Muscle of arm (tissue), 12 donors: ENCODE data around the gene SLC7A14. TPM values are rescaled to one million over a fixed set of nuclear protein-coding genes. Genes with fewer than 3 reads are reported as not detected.
"Not testable (repeated sequence)": the region's sequence is repeated elsewhere in the genome, so short reads cannot be mapped to it uniquely, and the experiment has no call there.

Experiments
- DNase-seq: peaks from one replicate; pipeline ENCODE4 v3.0.0-alpha.2; 2013
- polyA plus RNA-seq, 12 donors: library from polyadenylated mRNA; unstranded; fragments of 120-200 nt; gene quantifications; one replicate each; pipeline ENCODE4 v1.2.1, GENCODE V29; 2013; ENCODE audit not compliant: insufficient read length in 12 of 12

SLC7A14 gene
- polyA plus RNA-seq, 12 donors: 0.17 to 0.64 (median 0.31) TPM; not detected in 2

DNA sequence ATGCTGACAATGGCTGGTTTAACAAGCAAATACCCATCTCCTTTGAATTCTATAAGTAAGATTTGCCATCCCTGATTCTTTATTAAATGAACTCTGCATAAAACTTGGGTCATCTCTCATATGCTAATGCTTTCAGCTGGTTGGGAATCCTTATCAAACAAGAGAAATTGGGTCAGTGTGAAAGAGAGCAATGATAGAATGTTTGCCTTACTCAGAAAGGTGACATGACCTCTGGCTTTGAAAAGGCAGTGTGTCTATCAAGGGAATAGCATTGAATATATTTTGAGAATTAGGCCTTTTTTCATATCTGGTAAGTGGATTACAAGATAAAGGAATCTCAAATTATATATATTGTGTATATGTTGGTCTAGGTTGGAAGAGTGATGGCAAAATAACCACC, 8.7 kb upstream of the SLC7A14 start:
- no peak for DNase-seq

DNA sequence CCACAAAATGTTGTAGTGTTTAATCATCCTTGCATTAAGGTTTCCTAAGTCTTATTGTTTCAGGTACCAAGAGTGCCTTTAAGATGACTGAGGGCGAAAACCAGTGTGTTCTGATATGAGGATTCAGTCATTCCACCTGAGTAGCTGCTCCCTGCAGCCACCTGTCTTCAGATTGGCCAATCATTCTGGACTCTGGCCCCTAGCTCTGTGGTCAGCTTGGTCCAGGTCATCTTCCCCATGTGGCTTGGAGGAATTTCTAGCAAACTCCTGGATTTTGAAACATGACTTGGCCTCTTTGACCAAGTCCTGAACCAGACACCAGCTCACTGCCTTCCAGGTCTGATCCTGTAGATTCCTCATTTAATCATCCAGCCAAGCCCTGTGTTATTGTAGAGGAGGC, 7.8 kb upstream of the SLC7A14 start:
- DNase-seq: no peak

DNA sequence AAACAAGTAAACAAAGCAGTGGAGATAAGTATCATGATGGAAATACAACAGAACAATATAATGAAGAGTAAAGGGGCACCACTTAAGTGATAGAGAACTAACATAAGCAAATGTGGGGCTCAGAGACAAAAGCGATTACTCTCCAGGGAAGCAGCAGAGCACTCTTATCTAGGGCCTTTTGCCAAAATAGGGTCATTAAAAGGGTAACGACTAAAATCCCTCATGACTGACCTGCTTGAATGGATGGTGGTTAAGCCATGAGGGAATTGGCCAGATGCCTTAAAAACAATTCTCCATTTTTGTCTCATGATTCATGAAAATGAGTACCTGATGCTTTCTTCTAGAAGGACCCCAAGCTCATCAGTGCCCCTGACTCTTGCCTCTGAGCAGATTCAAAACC, 3.2 kb upstream of the SLC7A14 start:
- DNase-seq: no peak

DNA sequence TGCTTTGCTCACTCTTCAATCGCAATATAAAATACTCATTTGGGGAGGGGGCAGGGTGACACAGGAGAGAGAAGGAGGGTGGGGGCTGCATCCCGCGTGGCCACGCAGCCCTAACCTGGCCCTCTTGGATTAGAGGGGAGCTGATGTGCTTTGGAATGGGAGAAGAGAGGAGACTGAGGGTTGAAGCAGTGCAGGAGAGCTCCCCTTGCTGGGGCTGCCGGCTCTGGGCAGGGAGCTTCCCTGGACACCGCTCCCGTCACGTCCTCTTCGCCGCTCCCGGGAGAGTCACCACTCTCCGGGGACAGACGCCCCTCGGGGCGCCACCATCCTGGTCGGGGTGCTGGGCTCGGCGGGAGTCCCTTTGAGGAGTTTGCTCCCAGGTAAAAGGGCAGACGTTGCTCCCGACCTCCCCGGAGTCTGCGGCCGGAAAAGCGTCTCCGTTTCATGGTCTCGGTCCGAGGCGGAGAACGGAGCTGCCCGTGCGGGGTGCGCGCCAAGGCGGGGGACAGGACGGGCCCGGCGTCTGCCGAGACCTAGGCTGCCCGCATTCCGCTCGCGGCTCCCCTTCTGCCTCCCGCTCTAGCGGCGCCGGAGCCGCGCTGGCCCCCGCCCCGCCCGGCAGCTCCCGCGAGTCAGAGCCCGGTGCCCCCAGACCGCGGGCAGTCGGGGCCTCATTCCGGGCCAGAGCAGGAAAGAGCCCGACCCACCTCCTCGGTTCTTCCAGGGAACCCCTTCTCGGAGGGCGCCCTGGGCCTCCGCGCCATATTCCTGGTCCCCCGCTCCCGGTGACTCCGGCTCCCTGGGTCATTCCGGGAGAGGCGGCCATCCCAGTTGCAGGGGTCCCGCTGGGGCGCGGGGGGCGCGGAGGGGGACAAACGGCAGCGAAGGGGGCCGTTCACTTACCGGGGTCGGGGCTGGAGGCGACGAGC, 603 bp downstream of the SLC7A14 start:
- DNase-seq: no peak

DNA sequence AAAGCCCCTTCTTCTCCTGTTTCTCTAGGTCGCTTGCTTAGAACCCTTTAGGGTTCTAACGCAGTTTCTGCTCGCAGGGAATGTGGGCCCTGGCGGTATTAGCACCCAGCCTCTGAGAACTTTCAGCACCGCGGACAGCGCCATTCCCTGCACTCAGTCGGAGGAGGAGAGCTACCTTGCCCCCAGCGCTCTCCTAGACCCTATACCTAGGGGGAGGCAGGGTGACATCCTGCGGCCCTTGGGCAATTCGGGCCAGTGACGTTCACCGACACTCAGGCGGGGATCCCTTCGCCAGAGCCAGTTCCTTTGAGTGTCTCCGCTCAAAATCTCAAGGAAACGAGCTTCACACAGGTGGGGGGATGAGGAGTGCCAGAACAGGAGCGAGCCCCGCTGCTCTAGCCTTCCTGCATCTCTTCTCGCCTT, 1.3 kb downstream of the SLC7A14 start:
- peak; percentile 68 for DNase-seq

DNA sequence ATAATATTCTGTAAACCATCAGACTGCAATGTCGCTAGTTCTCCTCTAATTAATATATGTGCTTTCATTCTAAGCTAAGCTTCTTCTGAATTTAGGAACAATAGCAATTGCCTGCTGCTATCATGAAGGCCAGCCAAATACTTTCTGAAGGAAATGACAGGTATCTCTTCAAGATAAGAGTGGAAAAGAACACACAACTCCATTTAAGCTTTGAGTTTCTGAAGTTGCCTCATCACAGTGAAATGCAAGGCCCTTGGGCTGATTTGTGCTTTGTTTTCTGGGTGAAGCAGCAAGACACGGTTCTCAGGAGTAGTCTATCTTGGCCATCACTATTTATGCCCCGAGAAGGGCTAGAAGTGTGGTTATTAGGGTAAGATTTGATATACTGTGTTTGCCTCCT, 6.2 kb downstream of the SLC7A14 start:
- no peak for DNase-seq

DNA sequence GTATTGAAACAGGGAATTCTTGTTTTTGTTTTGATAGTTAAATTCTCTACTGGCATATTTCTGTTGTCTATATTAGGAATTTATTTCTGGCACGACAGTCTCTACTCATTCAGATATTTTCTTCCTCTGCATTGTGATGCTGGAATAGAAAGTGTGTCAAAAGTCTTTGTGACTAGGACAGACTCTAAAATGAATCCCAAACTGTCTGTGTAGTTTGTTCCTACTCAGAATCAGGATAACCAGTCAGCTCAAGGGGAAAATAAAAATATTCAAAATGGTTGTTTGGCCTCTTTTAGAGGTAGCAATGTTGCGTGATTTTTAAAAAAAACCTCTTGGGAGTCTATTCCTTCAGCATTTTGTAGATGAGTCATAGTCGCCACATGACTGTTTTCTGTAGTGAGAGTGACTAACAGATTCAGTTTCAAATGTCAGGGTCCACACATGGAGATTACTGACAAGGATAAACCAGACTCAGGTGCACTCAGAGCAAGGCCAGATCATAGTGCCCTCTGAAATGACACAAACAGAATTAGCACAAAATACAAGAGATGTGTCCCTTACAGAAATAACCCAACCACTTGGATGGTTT, 13.1 kb downstream of the SLC7A14 start:
- no peak for DNase-seq

DNA sequence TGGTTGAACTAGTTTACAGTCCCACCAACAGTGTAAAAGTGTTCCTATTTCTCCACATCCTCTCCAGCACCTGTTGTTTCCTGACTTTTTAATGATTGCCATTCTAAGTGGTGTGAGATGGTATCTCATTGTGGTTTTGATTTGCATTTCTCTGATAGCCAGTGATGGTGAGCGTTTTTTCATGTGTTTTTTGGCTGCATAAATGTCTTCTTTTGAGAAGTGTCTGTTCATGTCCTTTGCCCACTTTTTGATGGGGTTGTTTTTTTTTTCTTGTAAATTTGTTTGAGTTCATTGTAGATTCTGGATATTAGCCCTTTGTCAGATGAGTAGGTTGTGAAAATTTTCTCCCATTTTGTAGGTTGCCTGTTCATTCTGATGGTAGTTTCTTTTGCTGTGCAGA, 18.3 kb downstream of the SLC7A14 start:
- DNase-seq: not testable (repeated sequence)

DNA sequence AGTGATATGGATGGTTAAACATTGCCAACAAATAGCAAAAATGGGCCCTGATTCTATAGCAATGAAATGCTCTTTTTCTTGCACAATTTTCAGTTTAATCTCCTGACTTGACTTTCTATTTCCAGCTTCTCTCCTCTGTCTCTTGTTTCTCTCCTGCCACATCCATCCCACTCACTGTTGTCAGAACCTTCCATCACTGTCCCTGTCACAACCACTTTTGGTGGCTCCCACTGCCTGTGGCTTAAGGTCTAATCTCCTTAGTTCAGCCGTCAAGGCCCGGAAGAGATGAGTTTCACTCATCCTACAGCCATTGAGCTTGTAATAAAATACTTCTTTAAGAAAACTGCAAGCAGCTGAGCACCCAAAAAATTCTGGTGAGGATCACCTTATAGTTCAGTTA, 19.5 kb downstream of the SLC7A14 start:
- DNase-seq: no peak

DNA sequence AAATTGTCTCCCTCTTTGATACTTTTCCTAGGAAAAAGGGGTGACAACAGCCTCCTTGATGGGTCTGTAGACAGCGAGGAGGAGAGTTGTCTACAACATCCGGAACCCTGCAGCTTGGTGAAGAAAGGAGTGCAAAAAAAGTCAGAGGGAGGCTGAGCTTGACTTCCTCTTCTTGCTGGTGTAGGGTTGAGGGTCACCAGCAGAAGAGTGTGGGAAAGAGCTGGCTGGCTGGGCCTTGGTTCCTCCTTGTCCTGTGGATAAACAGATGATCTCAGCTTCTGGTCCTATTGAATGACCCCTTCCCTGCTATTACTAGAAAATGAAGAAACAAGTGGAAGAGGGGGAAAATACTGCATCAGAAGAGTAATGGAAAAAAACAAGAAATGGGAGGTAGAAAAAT, 20.4 kb downstream of the SLC7A14 start:
- no peak for DNase-seq

DNA sequence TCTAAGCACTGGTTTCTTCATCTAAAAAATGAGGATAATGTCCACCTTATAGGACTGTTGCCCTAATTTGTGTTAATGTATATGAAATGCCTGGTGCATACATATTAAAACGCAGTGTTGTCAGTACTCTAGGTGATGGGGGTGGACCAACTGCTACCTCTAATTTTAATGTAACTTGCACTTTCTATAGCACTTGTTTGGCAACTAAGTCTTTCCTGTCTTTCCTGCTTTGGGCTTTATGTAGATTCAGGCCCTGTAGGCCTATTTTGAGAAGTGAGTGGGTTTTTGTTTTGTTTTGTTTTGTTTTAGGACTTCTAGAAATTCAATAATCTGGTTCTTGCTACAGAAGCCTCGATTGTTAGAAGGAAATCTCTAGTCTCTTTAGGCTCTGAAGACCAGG, 21.2 kb downstream of the SLC7A14 start:
- no peak for DNase-seq

DNA sequence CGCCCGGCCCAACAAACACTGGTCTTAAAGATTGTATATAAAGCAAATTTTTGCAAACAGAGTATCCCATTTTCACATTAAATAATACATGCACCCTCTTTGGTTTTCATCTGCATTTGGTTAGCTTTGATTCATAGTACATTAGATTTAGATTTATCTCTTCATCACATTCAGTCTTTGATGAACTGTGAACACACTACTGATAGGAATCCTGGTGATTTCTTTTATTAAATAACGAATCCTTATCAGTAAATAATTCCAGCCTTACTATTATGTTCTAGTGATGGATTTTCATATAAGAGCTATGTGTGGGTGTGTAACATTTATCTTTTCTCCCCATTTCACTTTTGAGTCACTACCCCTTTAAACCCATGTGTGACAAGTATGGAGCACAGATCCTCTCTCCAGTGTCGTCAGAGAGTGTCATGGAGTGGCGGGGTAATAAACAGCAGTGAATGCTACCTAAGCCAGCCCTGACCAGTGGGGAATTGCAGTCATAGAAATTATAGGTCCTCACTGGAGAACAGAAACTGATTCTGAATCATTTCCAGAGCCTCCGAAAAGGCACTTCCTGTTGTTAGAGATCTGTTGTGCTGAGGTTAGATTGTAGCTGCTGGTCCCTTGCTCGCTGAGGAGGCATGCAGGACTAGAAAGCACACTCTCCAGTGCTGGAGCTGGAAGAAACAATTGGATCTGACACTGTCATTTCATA, 22.0 kb downstream of the SLC7A14 start:
- no peak for DNase-seq

DNA sequence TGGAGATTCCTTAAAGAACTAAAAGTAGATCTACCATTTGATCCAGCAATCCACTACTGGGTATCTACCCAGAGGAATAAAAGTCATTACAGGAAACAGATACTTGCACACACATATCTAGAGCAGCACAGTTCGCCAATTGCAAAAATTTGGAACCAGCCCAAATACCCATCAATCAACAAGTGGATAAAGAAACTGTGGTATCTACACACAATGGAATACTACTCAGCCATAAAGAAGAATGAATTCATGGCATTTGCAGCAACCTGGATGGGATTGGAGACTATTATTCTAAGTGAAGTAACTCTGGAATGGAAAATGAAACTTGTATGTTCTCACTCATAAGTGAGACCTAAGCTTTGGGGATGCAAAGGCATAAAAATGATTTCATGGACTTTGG, 23.8 kb downstream of the SLC7A14 start:
- DNase-seq: no peak

DNA sequence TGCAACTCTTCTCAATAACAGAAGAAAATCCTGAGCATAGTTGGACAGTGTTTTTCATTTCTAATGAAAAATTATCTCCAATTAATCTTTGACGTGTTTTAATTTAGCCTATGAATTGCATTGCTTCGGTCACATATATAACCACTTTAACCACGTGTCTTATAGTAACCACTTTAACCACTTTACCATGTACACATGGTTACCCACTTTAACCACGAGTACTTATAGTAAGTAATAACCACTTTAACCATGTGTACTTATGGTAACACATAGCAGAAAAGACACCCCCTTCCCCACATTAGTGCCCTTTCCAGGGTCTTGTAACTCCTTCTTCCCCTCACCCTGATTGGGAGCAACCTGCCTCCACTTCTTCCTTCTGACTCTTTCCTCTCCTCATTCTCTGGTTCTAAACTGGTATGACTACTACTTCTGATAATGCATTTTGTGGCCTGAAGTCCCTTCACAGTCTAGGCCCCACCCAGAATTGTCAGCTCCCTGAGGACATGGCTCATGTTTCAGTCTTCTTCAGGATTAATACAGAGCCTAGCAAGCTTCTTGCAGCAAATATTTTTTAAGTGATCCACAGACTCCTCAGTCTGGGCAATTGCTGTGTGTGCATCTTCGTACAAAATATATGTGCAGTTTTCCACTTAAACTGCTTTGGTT, 25.0 kb downstream of the SLC7A14 start:
- DNase-seq: no peak

DNA sequence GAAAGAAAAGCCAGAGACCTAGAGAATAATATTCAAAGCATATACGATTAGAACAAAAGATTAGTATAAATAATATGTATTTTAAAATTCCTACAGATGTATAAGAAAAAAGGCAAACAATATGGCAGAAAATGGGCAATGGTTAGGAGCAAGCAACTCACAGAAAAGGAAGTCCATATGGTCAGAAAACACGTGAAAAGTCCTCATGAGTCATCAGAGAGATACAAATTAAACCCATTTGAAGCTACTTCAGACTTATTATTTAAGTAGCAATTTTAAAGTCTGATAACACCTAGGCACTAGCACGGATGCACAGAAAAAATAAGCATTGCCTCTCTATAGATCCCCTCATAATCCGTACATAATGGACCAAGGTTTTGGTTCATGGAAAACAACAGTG, 25.6 kb downstream of the SLC7A14 start:
- DNase-seq: no peak

DNA sequence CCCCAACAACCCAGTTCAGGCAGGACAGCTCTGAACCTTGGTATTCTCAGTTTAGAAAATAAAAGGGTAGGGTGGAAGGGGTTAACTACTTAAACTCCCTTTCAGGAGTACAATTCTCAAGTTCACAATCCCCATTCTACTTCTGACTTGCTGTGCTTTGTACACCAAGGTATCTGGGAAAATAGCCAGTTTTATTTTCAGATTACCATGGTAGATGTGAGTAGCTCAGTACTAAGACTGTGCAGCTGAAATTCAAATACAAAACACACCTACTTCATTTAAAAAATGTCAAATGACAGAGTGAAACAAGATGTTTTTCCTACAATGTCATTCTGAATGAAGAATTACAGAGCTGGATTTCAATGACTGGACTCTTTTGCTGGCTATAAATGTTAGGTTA, 27.4 kb downstream of the SLC7A14 start:
- no peak for DNase-seq

DNA sequence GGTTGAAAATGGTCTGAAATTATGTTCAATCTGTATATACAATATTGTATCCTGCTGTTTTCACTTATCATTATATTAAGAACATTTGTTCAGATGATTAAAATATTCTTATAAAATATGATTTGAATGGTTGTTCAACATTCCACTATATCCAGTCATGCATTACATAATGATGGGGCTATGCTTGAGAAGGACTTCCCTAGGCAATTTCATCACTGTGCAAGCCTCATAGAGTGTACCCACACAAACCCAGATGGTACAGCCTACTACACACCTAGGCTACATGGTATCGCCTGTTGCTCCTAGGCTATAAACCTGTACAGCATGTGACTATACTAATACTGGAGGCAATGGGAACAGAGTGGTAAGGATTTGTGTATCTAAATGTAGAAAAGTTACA, 30.5 kb downstream of the SLC7A14 start:
- DNase-seq: no peak

DNA sequence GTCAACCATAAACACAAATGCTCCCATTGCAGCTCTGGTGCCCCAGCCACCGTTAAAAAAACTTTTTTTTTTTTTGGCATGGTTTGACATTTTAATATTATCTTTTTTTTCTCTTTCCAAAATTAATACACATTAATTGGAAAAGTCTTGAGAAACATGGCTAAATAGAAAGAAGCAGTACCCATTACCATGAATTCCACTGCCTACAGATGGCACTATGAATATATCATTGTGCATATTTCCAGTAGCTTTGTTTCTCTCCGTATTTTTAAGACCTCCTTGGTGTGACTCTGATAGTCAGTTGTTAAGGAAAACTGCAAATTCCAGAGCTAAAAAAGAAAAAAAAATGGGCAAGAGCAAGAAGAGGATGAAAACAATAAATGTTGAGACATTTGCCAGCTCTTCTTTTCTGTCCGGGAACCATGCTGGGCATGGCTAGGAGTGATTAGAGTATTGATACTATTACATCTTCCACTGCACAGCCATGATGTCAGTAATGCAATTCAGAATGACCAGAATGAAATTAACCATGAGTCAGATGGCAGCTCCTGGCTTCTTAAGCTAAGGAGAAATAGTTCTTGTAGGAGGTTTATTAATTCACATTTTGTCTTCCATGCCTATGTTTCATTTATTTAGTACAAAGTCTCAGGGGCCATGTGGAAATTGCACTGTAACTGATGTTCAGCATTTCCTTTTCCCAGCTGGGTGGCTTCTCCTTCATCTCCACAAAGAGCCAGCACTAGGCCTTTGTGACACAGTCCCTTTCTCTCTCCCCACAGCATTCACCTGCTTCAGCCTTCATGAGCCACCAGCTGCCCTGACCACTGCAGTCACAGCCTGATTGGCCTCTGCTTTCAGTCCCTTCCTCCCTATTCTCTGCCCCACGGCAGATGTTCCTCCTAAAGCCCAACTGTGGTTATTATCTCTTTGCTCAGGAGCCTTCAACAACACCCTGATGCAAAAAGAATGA, 31.8 kb downstream of the SLC7A14 start:
- no peak for DNase-seq

DNA sequence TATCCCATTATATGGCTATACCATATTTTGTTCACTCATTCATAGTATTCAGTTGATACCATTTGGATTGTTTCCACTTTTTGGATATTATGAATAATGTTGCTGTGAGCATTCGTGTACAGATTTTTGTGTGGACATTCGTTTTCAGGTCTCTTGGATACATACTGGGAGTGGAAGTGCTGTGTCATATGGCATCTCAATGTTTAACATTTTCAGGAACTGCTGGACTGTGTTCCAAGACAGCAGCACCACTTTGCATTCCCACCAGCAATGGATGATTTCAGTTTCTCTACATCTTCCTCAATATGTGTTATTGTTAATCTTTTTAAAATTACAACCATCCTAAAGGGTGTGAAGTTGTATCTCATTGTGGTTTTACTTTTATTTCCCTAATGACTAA, 34.6 kb downstream of the SLC7A14 start:
- DNase-seq: no peak

DNA sequence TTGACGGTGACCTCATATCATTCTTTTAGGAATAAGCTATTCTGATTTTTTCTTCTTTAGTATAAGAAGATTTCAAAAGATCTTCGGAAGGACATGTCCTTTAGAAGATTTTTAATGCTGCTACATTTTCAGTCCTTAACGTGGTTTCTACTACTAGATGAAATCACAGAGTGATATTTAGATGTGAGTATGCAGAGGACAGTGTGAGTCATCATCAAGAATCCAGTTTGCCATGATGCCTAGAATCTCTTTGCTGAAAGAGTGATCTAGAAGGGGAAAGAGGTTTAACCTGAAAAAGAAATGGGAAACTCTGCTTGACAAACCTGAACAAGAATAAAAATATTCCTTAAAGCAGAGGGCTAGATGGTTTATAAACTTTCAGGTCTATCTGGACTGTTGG, 43.2 kb downstream of the SLC7A14 start:
- DNase-seq: no peak

DNA sequence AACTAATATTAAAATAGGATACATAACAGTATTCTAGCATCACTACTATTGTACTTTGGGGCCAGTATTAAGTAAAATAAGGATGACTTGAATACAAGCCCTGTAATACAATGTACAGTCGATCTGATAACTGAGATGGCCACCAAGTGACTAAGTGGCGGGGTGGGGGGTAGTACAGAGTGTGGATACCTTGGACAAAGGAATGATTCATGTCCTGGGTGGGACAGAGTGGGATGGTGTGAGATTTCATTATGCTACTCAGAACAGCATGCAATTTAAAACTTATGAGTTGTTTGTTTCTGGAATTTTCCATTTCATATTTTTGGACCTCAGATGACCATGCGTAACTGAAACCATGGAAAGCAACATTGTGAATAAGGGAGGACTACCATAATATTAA, 46.0 kb downstream of the SLC7A14 start:
- no peak for DNase-seq
